Neural progenitor cell (in vitro differentiated cells): ENCODE data around the gene PNMA6E. TPM values are rescaled to one million over a fixed set of nuclear protein-coding genes. Genes with fewer than 3 reads are reported as not detected.

Source experiments
- DNase-seq: peaks from one replicate; pipeline ENCODE4 v3.0.0-alpha.2; 2016; ENCODE audit warnings: low spot score
- H2AFZ ChIP-seq: fragments of 200-600 bp; sonication (generic); replicated peaks from 2 replicates; pipeline ENCODE4 v1.6.1; 2016; ENCODE audit warnings: antibody characterized with exemption
- H3F3A ChIP-seq: fragments of 200-600 bp; sonication (generic); 2 replicates; pipeline ENCODE4 v1.6.1; 2016; ENCODE audit warnings: antibody characterized with exemption, low read depth
- H3K27ac ChIP-seq: fragments of 200-600 bp; sonication (generic); 2 replicates; pipeline ENCODE4 v1.5.1; 2016; ENCODE audit warnings: mild to moderate bottlenecking
- H3K27me3 ChIP-seq: fragments of 200-600 bp; sonication (generic); 2 replicates; pipeline ENCODE4 v1.6.1; 2016; ENCODE audit warnings: mild to moderate bottlenecking, moderate library complexity
- H3K36me3 ChIP-seq: fragments of 200-600 bp; sonication (generic); 2 replicates; pipeline ENCODE4 v1.5.1; 2016
- H3K4me1 ChIP-seq: fragments of 200-600 bp; sonication (generic); 2 replicates; pipeline ENCODE4 v1.6.1; 2016; ENCODE audit warnings: mixed run types
- H3K4me2 ChIP-seq: fragments of 200-600 bp; sonication (generic); 2 replicates; pipeline ENCODE4 v1.6.1; 2016
- H3K4me3 ChIP-seq: fragments of 200-600 bp; sonication (generic); 2 replicates; pipeline ENCODE4 v1.5.1; 2016
- H3K79me2 ChIP-seq: fragments of 200-600 bp; sonication (generic); 2 replicates; pipeline ENCODE4 v1.6.1; 2016; ENCODE audit warnings: low read depth
- H3K9ac ChIP-seq: fragments of 200-600 bp; sonication (generic); 2 replicates; pipeline ENCODE4 v1.6.1; 2016
- H3K9me3 ChIP-seq: fragments of 200-600 bp; sonication (generic); 2 replicates; pipeline ENCODE4 v1.5.1; 2016; ENCODE audit warnings: low read depth
- H4K20me1 ChIP-seq: fragments of 200-600 bp; sonication (generic); 2 replicates; pipeline ENCODE4 v1.6.1; 2016; ENCODE audit warnings: low read depth
- H3K27ac Mint-ChIP-seq: 3 replicates; pipeline ENCODE4 v1.8.0; 2021; ENCODE audit warnings: mixed read lengths
- H3K27me3 Mint-ChIP-seq: 2 replicates; pipeline ENCODE4 v1.8.0; 2022; ENCODE audit warnings: low read depth, mild to moderate bottlenecking, inconsistent platforms, moderate library complexity, mixed read lengths; ENCODE audit not compliant: insufficient read depth
- H3K36me3 Mint-ChIP-seq: 3 replicates; pipeline ENCODE4 v1.8.0; 2021; ENCODE audit warnings: mixed read lengths
- H3K4me1 Mint-ChIP-seq: 3 replicates; pipeline ENCODE4 v1.8.0; 2021; ENCODE audit warnings: mixed read lengths
- H3K4me3 Mint-ChIP-seq: 3 replicates; pipeline ENCODE4 v1.8.0; 2021; ENCODE audit warnings: mild to moderate bottlenecking, moderate library complexity, mixed read lengths
- H3K9me3 Mint-ChIP-seq: 3 replicates; pipeline ENCODE4 v1.8.0; 2020; ENCODE audit warnings: mixed read lengths
- CTCF ChIP-seq: fragments of 200-600 bp; sonication (generic); IDR thresholded peaks from 2 replicates; pipeline ENCODE4 v1.5.1; 2017; ENCODE audit warnings: antibody characterized with exemption, mild to moderate bottlenecking
- EZH2 ChIP-seq: fragments of 200-600 bp; sonication (generic); IDR thresholded peaks from 2 replicates; pipeline ENCODE4 v1.6.1; 2017; ENCODE audit warnings: antibody characterized with exemption, mild to moderate bottlenecking, moderate library complexity
- EZH2phosphoT487 ChIP-seq: fragments of 200-600 bp; sonication (generic); IDR thresholded peaks from 2 replicates; pipeline ENCODE4 v1.6.1; 2017; ENCODE audit warnings: antibody characterized with exemption
- total RNA-seq: library from RNA; depleted of rRNA; stranded (reverse); fragments of >200 nt; gene quantifications from 2 replicates; pipeline ENCODE4 v1.2.3, GENCODE V29; 2015; ENCODE audit warnings: low replicate concordance

The PNMA6E gene
- total RNA-seq, 1 donor from 2014 or later, result not detected

GRCh38 chrX:153445106-153445855 is 44.1 kb upstream of the PNMA6E start:
- H3K9me3 Mint-ChIP-seq, result peaks cover 15% of the 10 kb centered on the region
- no peak for TF ChIP-seq EZH2
- no peak for TF ChIP-seq CTCF
- no peak for TF ChIP-seq EZH2phosphoT487
- H3K9ac ChIP-seq, result no peak overlapping the region
- H3K27ac ChIP-seq, result no peak overlapping the region
- peaks cover 2% of the 10 kb centered on the region for H3K27me3 Mint-ChIP-seq
- H3K27me3 ChIP-seq, result no peaks in the 10 kb centered on the region
- H3K79me2 ChIP-seq, result no peaks in the 10 kb centered on the region
- H2AFZ ChIP-seq, result no peak overlapping the region
- H3K4me2 ChIP-seq, result no peak overlapping the region
- no peaks in the 10 kb centered on the region for H3K36me3 ChIP-seq
- H3F3A ChIP-seq, result no peaks in the 10 kb centered on the region
- no peak overlapping the region for H3K27ac Mint-ChIP-seq
- H3K9me3 ChIP-seq, result no peaks in the 10 kb centered on the region
- no peaks in the 10 kb centered on the region for H3K4me1 Mint-ChIP-seq
- DNase-seq, result no peak
- no peak overlapping the region for H3K4me3 Mint-ChIP-seq
- H3K4me1 ChIP-seq, result no peaks in the 10 kb centered on the region
- peaks cover 2% of the 10 kb centered on the region for H3K36me3 Mint-ChIP-seq
- H4K20me1 ChIP-seq, result no peaks in the 10 kb centered on the region
- H3K4me3 ChIP-seq, result no peak overlapping the region

GRCh38 chrX:153444333-153445011 is 43.3 kb upstream of the PNMA6E start:
- no peaks in the 10 kb centered on the region for H3K36me3 Mint-ChIP-seq
- H3K4me3 ChIP-seq, result no peak overlapping the region
- no peaks in the 10 kb centered on the region for H3F3A ChIP-seq
- no peaks in the 10 kb centered on the region for H3K9me3 ChIP-seq
- H3K27ac ChIP-seq, result no peak overlapping the region
- peaks cover 15% of the 10 kb centered on the region for H3K9me3 Mint-ChIP-seq
- no peaks in the 10 kb centered on the region for H3K4me1 Mint-ChIP-seq
- no peak overlapping the region for H2AFZ ChIP-seq
- H3K4me3 Mint-ChIP-seq, result no peak overlapping the region
- H3K4me2 ChIP-seq, result no peak overlapping the region
- no peak overlapping the region for H3K9ac ChIP-seq
- H3K4me1 ChIP-seq, result no peaks in the 10 kb centered on the region
- H3K27me3 ChIP-seq, result no peaks in the 10 kb centered on the region
- TF ChIP-seq CTCF (no peak), EZH2 (no peak), EZH2phosphoT487 (no peak)
- H3K36me3 ChIP-seq, result no peaks in the 10 kb centered on the region
- H3K79me2 ChIP-seq, result no peaks in the 10 kb centered on the region
- no peaks in the 10 kb centered on the region for H4K20me1 ChIP-seq
- H3K27ac Mint-ChIP-seq, result no peak overlapping the region
- peaks cover 2% of the 10 kb centered on the region for H3K27me3 Mint-ChIP-seq
- DNase-seq, result no peak

- Mint-ChIP-seq H3K9me3 (peaks cover 15% of the 10 kb centered on the region), H3K4me1 (no peaks in the 10 kb centered on the region), H3K27ac (no peak overlapping the region), H3K36me3 (no peaks in the 10 kb centered on the region), H3K4me3 (no peak overlapping the region), H3K27me3 (peaks cover 2% of the 10 kb centered on the region)
- no peaks in the 10 kb centered on the region for H3K36me3 ChIP-seq
- H3F3A ChIP-seq, result no peaks in the 10 kb centered on the region
- H3K9ac ChIP-seq, result no peak overlapping the region
- no peaks in the 10 kb centered on the region for H3K4me1 ChIP-seq
- H3K4me3 ChIP-seq, result no peak overlapping the region
- H3K27me3 ChIP-seq, result no peaks in the 10 kb centered on the region
- no peaks in the 10 kb centered on the region for H4K20me1 ChIP-seq
- H3K27ac ChIP-seq, result no peak overlapping the region
- no peak for DNase-seq
- TF ChIP-seq EZH2, result no peak
- no peak for TF ChIP-seq CTCF
- no peak for TF ChIP-seq EZH2phosphoT487
- no peaks in the 10 kb centered on the region for H3K79me2 ChIP-seq
- H3K9me3 ChIP-seq, result no peaks in the 10 kb centered on the region
- no peak overlapping the region for H2AFZ ChIP-seq
- no peak overlapping the region for H3K4me2 ChIP-seq
Measured at GRCh38 chrX:153443476-153444332, 42.6 kb upstream of the PNMA6E start.
